ENCODE measurements around the gene SOAT2. TPM values are rescaled to one million over a fixed set of nuclear protein-coding genes. Genes with fewer than 3 reads are reported as not detected.
"Not testable (repeated sequence)": the region's sequence is repeated elsewhere in the genome, so short reads cannot be mapped to it uniquely, and the experiment has no call there.

SOAT2 gene
- total RNA-seq, 3 donors from 2014 or later: 0.41 TPM; not detected in 2

- TF ChIP-seq, protein P1, sequence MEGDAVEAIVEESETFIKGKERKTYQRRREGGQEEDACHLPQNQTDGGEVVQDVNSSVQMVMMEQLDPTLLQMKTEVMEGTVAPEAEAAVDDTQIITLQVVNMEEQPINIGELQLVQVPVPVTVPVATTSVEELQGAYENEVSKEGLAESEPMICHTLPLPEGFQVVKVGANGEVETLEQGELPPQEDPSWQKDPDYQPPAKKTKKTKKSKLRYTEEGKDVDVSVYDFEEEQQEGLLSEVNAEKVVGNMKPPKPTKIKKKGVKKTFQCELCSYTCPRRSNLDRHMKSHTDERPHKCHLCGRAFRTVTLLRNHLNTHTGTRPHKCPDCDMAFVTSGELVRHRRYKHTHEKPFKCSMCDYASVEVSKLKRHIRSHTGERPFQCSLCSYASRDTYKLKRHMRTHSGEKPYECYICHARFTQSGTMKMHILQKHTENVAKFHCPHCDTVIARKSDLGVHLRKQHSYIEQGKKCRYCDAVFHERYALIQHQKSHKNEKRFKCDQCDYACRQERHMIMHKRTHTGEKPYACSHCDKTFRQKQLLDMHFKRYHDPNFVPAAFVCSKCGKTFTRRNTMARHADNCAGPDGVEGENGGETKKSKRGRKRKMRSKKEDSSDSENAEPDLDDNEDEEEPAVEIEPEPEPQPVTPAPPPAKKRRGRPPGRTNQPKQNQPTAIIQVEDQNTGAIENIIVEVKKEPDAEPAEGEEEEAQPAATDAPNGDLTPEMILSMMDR (IDR thresholded peaks at IDR 0.05): no peak
- Histone ChIP-seq H3K4me3 (no peak overlapping the region), H3K36me3 (ENCODE audit: low read depth) (no peaks in the 10 kb centered on the region), H3K9me3 (no peaks in the 10 kb centered on the region), H3K4me1 (ENCODE audit: low read depth) (no peaks in the 10 kb centered on the region)
- no peak for DNase-seq
- ATAC-seq: no peak
- intact Hi-C loops (cut with DNase I, micrococcal nuclease): no loop called here
Observed at GRCh38 chr12:53090105-53090504, 13.2 kb upstream of the SOAT2 start.

GRCh38 chr12:53090554-53090953 lies 12.7 kb upstream of the SOAT2 start:
- intact Hi-C loops (cut with DNase I, micrococcal nuclease): no loop called here
- no peaks in the 10 kb centered on the region for H3K9me3 ChIP-seq
- no peak overlapping the region for H3K4me3 ChIP-seq
- TF ChIP-seq, protein P1 (IDR thresholded peaks at IDR 0.05): no peak
- no peaks in the 10 kb centered on the region for H3K36me3 ChIP-seq (ENCODE audit: low read depth)
- no peak for ATAC-seq
- no peak for DNase-seq
- no peaks in the 10 kb centered on the region for H3K4me1 ChIP-seq (ENCODE audit: low read depth)

- ATAC-seq (no peak), DNase-seq (no peak)
- intact Hi-C loops (cut with DNase I, micrococcal nuclease): no loop called here
- no peak overlapping the region for H3K4me3 ChIP-seq
- no peaks in the 10 kb centered on the region for H3K4me1 ChIP-seq (ENCODE audit: low read depth)
- no peaks in the 10 kb centered on the region for H3K9me3 ChIP-seq
- no peaks in the 10 kb centered on the region for H3K36me3 ChIP-seq (ENCODE audit: low read depth)
- TF ChIP-seq, protein P1 (IDR thresholded peaks at IDR 0.05): no peak
Observed at GRCh38 chr12:53091756-53092155, 11.5 kb upstream of the SOAT2 start.

GRCh38 chr12:53093777-53094393 lies 9.4 kb upstream of the SOAT2 start:
- Histone ChIP-seq H3K36me3 (ENCODE audit: low read depth) (no peaks in the 10 kb centered on the region), H3K9me3 (no peaks in the 10 kb centered on the region), H3K4me3 (no peak overlapping the region), H3K4me1 (ENCODE audit: low read depth) (peaks cover 11% of the 10 kb centered on the region)
- DNase-seq: no peak
- peak; percentile 11 for ATAC-seq
- intact Hi-C loops (cut with DNase I, micrococcal nuclease): no loop called here
- TF ChIP-seq, protein P1 (IDR thresholded peaks at IDR 0.05): no peak

- ATAC-seq (no peak), DNase-seq (no peak)
- TF ChIP-seq, protein P1 (IDR thresholded peaks at IDR 0.05): no peak
- Histone ChIP-seq H3K4me1 (ENCODE audit: low read depth) (peaks cover 11% of the 10 kb centered on the region), H3K4me3 (no peak overlapping the region), H3K9me3 (no peaks in the 10 kb centered on the region), H3K36me3 (ENCODE audit: low read depth) (no peaks in the 10 kb centered on the region)
- intact Hi-C loops (cut with DNase I, micrococcal nuclease): no loop called here
Observed at GRCh38 chr12:53094394-53094787, 8.9 kb upstream of the SOAT2 start.

DNA sequence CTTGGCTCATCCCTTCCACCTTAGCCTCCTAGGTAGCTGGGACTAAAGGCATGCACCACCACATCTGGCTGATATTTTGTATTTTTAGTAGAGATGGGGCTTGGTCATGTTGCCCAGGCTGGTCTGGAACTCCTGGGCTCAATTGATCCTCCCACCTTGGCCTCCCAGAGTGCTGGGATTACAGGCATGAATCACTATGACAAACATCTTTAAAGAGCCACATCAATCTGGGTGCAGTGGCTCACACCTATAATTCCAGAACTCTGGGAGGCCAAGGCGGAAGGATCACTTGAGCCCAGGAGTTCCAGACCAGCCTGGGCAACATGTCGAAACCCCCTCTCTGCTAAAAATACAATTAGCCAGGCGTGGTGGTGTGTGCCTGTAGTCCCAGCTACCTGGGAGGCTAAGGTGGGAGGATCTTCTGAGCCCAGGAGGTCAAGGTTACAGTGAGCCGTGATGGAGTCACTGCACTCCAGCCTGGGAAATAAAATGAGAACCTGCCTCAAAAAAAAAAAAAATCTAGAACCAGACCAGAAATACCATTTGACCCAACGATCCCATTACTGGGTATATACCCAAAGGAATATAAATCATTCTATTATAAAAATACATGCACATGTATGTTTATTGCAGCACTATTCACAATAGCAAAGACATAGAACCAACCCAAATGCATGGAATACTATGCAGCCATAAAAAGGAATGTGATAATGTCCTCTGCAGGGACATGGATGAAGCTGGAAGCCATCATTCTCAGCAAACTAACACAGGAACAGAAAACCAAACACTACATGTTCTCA lies 8.3 kb upstream of the SOAT2 start:
- intact Hi-C loops (cut with DNase I, micrococcal nuclease): loop anchor here in 1 of 2 donors (5.0 kb wide), 1 partner anchor 33 kb away; no protein-coding TSS in a partner anchor
- peaks cover 11% of the 10 kb centered on the region for H3K4me1 ChIP-seq (ENCODE audit: low read depth)
- ATAC-seq; H3K36me3 ChIP-seq (ENCODE audit: low read depth); DNase-seq; H3K9me3 ChIP-seq; H3K4me3 ChIP-seq: not testable (repeated sequence)

GRCh38 chr12:53095596-53095895 lies 7.7 kb upstream of the SOAT2 start:
- intact Hi-C loops (cut with DNase I, micrococcal nuclease): loop anchor here in 1 of 2 donors (5.0 kb wide), 1 partner anchor 33 kb away; no protein-coding TSS in a partner anchor
- not testable (repeated sequence) for ATAC-seq

More at GRCh38 chr12:53095596-53095895, 7.7 kb upstream of the SOAT2 start:
- H3K36me3 ChIP-seq (ENCODE audit: low read depth); H3K9me3 ChIP-seq; H3K4me3 ChIP-seq; DNase-seq: not testable (repeated sequence)
- peaks cover 11% of the 10 kb centered on the region for H3K4me1 ChIP-seq (ENCODE audit: low read depth)

Measured in mucosa of descending colon (tissue), 3 donors.